ENCODE results near the gene S1PR1. TPM values are rescaled to one million over a fixed set of nuclear protein-coding genes. Genes with fewer than 3 reads are reported as not detected.

The S1PR1 gene
- polyA plus RNA-seq, 3 donors = 16.8 to 20.0 (median 18.8) TPM

DNA sequence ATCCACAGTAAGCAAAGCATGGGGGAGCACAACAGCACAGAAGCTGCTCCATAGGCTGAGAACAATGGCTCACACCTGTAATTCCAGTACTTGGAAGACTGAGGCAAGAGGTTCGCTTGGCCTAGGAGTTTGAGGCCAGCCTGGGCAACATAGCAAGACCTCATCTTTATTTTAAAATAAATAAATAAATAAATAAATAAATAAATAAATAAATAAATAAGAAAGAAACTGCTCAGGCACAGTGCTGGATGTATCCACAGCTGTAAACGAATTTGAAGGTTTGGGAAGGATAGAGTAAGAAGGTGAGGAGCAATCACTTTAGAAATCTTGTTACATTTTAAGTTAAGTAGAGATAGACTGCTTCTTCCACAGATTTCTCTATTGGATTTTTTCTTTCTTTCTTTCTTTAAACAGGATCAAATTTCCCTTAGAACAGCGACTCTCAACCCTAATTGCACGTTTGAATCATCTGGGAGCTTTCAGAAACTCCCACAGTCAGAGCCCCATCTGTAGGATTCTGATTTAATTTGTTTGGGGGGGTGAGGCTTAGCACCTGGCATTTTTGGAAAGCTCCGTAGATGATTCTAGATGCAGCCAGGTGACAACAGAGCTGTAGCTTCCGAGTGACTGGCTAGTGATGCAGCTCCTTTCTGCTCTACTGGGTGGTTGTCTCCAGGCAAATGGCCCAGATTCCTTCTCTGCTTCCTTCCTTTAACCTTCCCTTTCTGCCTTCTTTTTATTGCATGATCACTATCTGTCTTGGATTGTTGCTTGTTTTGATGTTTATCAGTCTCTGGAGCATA is 53.5 kb downstream of the S1PR1 start:
- DNase-seq (ENCODE audit: extremely low read depth in 1 of 11, low read depth in 9 of 11, low spot score in 4 of 11) = no peak

Other genes with a start within 250 kb of the S1PR1 start
- gene DPH5, start 211.2 kb upstream of the S1PR1 start, polyA plus RNA-seq (ENCODE audit: insufficient read length in 3 of 3) = 10 to 100 TPM; 55.6 to 68.3 (median 59.6) TPM